B cell (primary cell): Measurements from ENCODE around the gene METTL27. TPM values are rescaled to one million over a fixed set of nuclear protein-coding genes. Genes with fewer than 3 reads are reported as not detected.

ENCODE experiments used
- ATAC-seq: fragments of 200-7000 bp; cut with Tn5 transposase; one replicate; pipeline ENCODE4 v1.10.0; 2021; ENCODE audit warnings: low read depth, mild to moderate bottlenecking, moderate number of reproducible peaks, moderate library complexity
- CTCF ChIA-PET: fragments of 350-600 bp; sonication (Branson Sonifier 250); formaldehyde crosslinking; loops from one replicate; lab custom pipeline; 2021; ENCODE audit warnings: antibody characterized with exemption, inconsistent platforms; lab: Charles Lee
- POLR2A ChIA-PET: fragments of 350-600 bp; sonication (Branson Sonifier 250); formaldehyde crosslinking; loops from one replicate; lab custom pipeline; 2021; ENCODE audit warnings: antibody characterized with exemption; lab: Charles Lee
- DNase-seq: peaks from one replicate; pipeline ENCODE4 v3.0.0; 2013
- H2AFZ ChIP-seq: 2 replicates; pipeline ENCODE4 v1.6.1; 2012; ENCODE audit warnings: mild to moderate bottlenecking, low read depth, low read length; ENCODE audit not compliant: insufficient read depth, poor library complexity, severe bottlenecking
- H3K27ac ChIP-seq, 2 donors: 1 replicate in 1 of 2; 2 replicates in 1 of 2; pipeline ENCODE4 v1.5.1; 2012 to 2013; ENCODE audit warnings: low read length in 2 of 2, mild to moderate bottlenecking in 2 of 2, moderate library complexity in 1 of 2
- H3K27me3 ChIP-seq, 4 experiments: fragments of 200-600 bp in 1 of 4; sonication (generic) in 1 of 4; replicated peaks in 1 of 4; 1 replicate in 2 of 4; 2 replicates in 2 of 4; pipeline versions ENCODE4 v1.6.1 to v1.7.0; 2013 to 2016; ENCODE audit warnings: low read length in 3 of 4, mild to moderate bottlenecking in 2 of 4, mixed read lengths in 1 of 4, moderate library complexity in 1 of 4; ENCODE audit not compliant: insufficient read depth in 4 of 4, control insufficient read depth in 3 of 4; ENCODE audit errors: control extremely low read depth in 1 of 4
- H3K36me3 ChIP-seq, 2 experiments: replicated peaks in 1 of 2; 1 replicate in 1 of 2; 2 replicates in 1 of 2; pipeline versions ENCODE4 v1.6.1 to v1.7.1; 2013; ENCODE audit warnings: low read length in 1 of 2; ENCODE audit not compliant: insufficient read depth in 2 of 2, control insufficient read depth in 1 of 2; ENCODE audit errors: control extremely low read depth in 1 of 2, extremely low read depth in 1 of 2
- H3K4me1 ChIP-seq, 2 donors: fragments of 200-600 bp in 1 of 2; sonication (generic) in 1 of 2; 1 replicate in 1 of 2; 2 replicates in 1 of 2; pipeline versions ENCODE4 v1.5.1 to v1.6.1; 2013 to 2017; ENCODE audit warnings: low read length in 2 of 2; ENCODE audit not compliant: control insufficient read depth in 2 of 2, insufficient read depth in 2 of 2
- H3K4me2 ChIP-seq: replicated peaks from 2 replicates; pipeline ENCODE3; 2012; ENCODE audit warnings: mild to moderate bottlenecking, low read depth, low read length; ENCODE audit not compliant: poor library complexity, severe bottlenecking
- H3K4me3 ChIP-seq, 5 experiments: fragments of 200-600 bp in 1 of 5; sonication (generic) in 1 of 5; 1 replicate in 3 of 5; 2 replicates in 2 of 5; pipeline versions ENCODE4 v1.5.1 to v1.7.0; 2011 to 2016; ENCODE audit warnings: low read length in 4 of 5, mild to moderate bottlenecking in 4 of 5, low read depth in 2 of 5, control low read depth in 1 of 5, moderate library complexity in 1 of 5; ENCODE audit not compliant: insufficient read depth in 1 of 5; ENCODE audit errors: control extremely low read depth in 1 of 5, extremely low read depth in 1 of 5
- H3K79me2 ChIP-seq: fragments of 200-600 bp; sonication (generic); one replicate; pipeline ENCODE4 v1.6.0; 2016; ENCODE audit warnings: low read length; ENCODE audit not compliant: control insufficient read depth, insufficient read depth
- H3K9ac ChIP-seq: fragments of 200-600 bp; sonication (generic); 2 replicates; pipeline ENCODE4 v1.6.1; 2017; ENCODE audit warnings: mild to moderate bottlenecking, low read length, moderate library complexity
- H3K9me3 ChIP-seq, 3 donors: one replicate each; pipeline versions ENCODE4 v1.6.1 to v1.7.1; 2013; ENCODE audit warnings: low read length in 2 of 3; ENCODE audit not compliant: control insufficient read depth in 2 of 3, insufficient read depth in 1 of 3; ENCODE audit errors: control extremely low read depth in 1 of 3
- H4K20me1 ChIP-seq: 2 replicates; pipeline ENCODE4 v1.6.0; 2012; ENCODE audit warnings: mild to moderate bottlenecking, low read length; ENCODE audit not compliant: insufficient read depth, control insufficient read depth, poor library complexity, severe bottlenecking
- H3K27ac Mint-ChIP-seq: one replicate; pipeline ENCODE4 v1.8.0; 2021; ENCODE audit warnings: mixed read lengths
- H3K27me3 Mint-ChIP-seq: one replicate; pipeline ENCODE4 v1.8.0; 2021; ENCODE audit warnings: mixed read lengths
- H3K4me1 Mint-ChIP-seq: one replicate; pipeline ENCODE4 v1.8.0; 2021; ENCODE audit warnings: mixed read lengths
- H3K4me3 Mint-ChIP-seq: one replicate; pipeline ENCODE4 v1.8.0; 2021; ENCODE audit warnings: mixed read lengths
- H3K9me3 Mint-ChIP-seq: one replicate; pipeline ENCODE4 v1.8.0; 2022; ENCODE audit warnings: mixed read lengths; ENCODE audit not compliant: insufficient read depth
- CTCF ChIP-seq: fragments of 200-600 bp; IDR thresholded peaks from one replicate; pipeline ENCODE4 v1.8.0; 2022; ENCODE audit warnings: antibody characterized with exemption, mild to moderate bottlenecking
- EZH2 ChIP-seq: IDR thresholded peaks from 2 replicates; pipeline ENCODE4 v1.6.1; 2012; ENCODE audit warnings: borderline replicate concordance, low read depth, mild to moderate bottlenecking, moderate library complexity, low read length; ENCODE audit not compliant: insufficient read depth, poor library complexity, severe bottlenecking
- WGBS: methylation state at CpG from one replicate; pipeline ENCODE4 v1.1.5; 2013; ENCODE audit warnings: missing lambda C conversion rate; ENCODE audit not compliant: insufficient coverage; 5-methylcytosine and 5-hydroxymethylcytosine counted together
- intact Hi-C: fragments of 100-400 bp; cut with micrococcal nuclease; formaldehyde crosslinking; loops from one replicate; pipeline ENCODE4 v1.10.0; 2022
- polyA plus RNA-seq: library from polyadenylated mRNA; depleted of rRNA; stranded (reverse); fragments of >200 nt; gene quantifications from 2 replicates; pipeline ENCODE4 v1.2.3, GENCODE V29; 2012
- total RNA-seq, 2 donors: library from RNA; stranded (reverse); fragments of 120-200 nt in 1 of 2; gene quantifications; 1 replicate in 1 of 2; 2 replicates in 1 of 2; pipeline versions ENCODE4 v1.2.3 to v1.2.4, GENCODE V29; 2013 to 2022

METTL27 gene
- total and polyA plus RNA-seq, 2 donors (not counting 1 experiment from before 2014, with no cell fraction given) = 0.37 to 1.5 TPM

GRCh38 chr7:73869011-73869798 is 26.9 kb upstream of the METTL27 start:
- H3K27ac ChIP-seq = no peak overlapping the region
- no peak overlapping the region for H3K4me3 ChIP-seq
- intact Hi-C loops = no loop called here
- H2AFZ ChIP-seq = no peak overlapping the region
- H3K9me3 ChIP-seq = no peaks in the 10 kb centered on the region
- H3K4me1 Mint-ChIP-seq = no peaks in the 10 kb centered on the region
- no peak overlapping the region for H3K4me2 ChIP-seq
- H3K27ac Mint-ChIP-seq = no peak overlapping the region
- no peaks in the 10 kb centered on the region for H4K20me1 ChIP-seq
- H3K27me3 ChIP-seq = no peaks in the 10 kb centered on the region
- ChIA-PET CTCF (interaction anchor here (0.6 to 2.0 kb wide), 2 partner anchors 14 to 336 kb away, joined by 3 to 7 read pairs; no protein-coding TSS in a partner anchor), POLR2A (no interaction called here)
- H3K36me3 ChIP-seq = no peaks in the 10 kb centered on the region
- H3K9ac ChIP-seq = no peak overlapping the region
- H3K9me3 Mint-ChIP-seq = no peaks in the 10 kb centered on the region
- H3K79me2 ChIP-seq = no peaks in the 10 kb centered on the region
- WGBS = 90% methylated on average over 12 of the region's 24 CpGs
- no peak for ATAC-seq
- no peak for TF ChIP-seq CTCF
- no peak for TF ChIP-seq EZH2
- H3K4me1 ChIP-seq = no peaks in the 10 kb centered on the region
- H3K27me3 Mint-ChIP-seq = no peaks in the 10 kb centered on the region
- H3K4me3 Mint-ChIP-seq = no peak overlapping the region
- no peak for DNase-seq

DNA sequence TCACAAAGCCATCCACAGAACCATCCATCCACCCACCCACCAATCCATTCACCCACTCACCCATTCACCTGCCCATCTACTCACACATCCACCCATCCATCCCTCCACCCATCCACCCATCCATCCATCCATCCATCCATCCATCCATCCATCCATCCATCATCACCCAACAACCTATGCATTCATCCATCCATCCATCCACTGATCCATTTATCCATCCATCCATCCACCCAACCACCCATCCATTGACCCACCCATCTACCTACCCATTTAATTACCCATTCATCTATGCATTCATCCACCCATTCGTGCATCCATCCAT is 24.1 kb upstream of the METTL27 start:
- Histone ChIP-seq H4K20me1 (no peaks in the 10 kb centered on the region), H3K79me2 (no peaks in the 10 kb centered on the region), H2AFZ (no peak overlapping the region), H3K27ac (no peak overlapping the region), H3K9ac (no peak overlapping the region), H3K9me3 (no peaks in the 10 kb centered on the region), H3K36me3 (no peaks in the 10 kb centered on the region), H3K27me3 (no peaks in the 10 kb centered on the region), H3K4me3 (no peak overlapping the region), H3K4me2 (no peak overlapping the region), H3K4me1 (no peaks in the 10 kb centered on the region)
- ChIA-PET POLR2A (no interaction called here), CTCF (interaction anchor here (1.4 kb wide), 1 partner anchor 161 kb away, joined by 11 read pairs; no protein-coding TSS in a partner anchor)
- H3K27ac Mint-ChIP-seq = no peak overlapping the region
- no peaks in the 10 kb centered on the region for H3K9me3 Mint-ChIP-seq
- H3K27me3 Mint-ChIP-seq = no peaks in the 10 kb centered on the region
- 79% methylated on average over 1 of the region's 1 CpG for WGBS
- ATAC-seq (no peak), DNase-seq (no peak)
- H3K4me3 Mint-ChIP-seq = no peak overlapping the region
- intact Hi-C loops = loop anchor here (2.0 kb wide), 1 partner anchor 160 kb away; no protein-coding TSS in a partner anchor
- no peaks in the 10 kb centered on the region for H3K4me1 Mint-ChIP-seq
- TF ChIP-seq EZH2 (no peak), CTCF (no peak)
